HepG2 (cell line): ENCODE measurements around the gene PTCRA. TPM values are rescaled to one million over a fixed set of nuclear protein-coding genes. Genes with fewer than 3 reads are reported as not detected.
"Not testable (repeated sequence)": the region's sequence is repeated elsewhere in the genome, so short reads cannot be mapped to it uniquely, and the experiment has no call there.

Experiments used
- GABPA ChIP-seq, 2 experiments: IDR thresholded peaks; 2 replicates each; pipeline ENCODE4 v1.6.1; 2011 to 2016; ENCODE audit warnings: low read depth in 2 of 2, low read length in 1 of 2, missing biosample characterization in 1 of 2, missing genetic modification characterization in 1 of 2
- HMGXB4 ChIP-seq, 2 experiments: sonication (generic) in 1 of 2; formaldehyde crosslinking in 1 of 2; IDR thresholded peaks; 2 replicates each; pipeline versions ENCODE4 v1.4.0 to v1.6.1; 2018 to 2020; ENCODE audit warnings: missing genetic modification reagents in 2 of 2, borderline replicate concordance in 1 of 2, low read depth in 1 of 2, mild to moderate bottlenecking in 1 of 2, missing biosample characterization in 1 of 2
- MEF2D ChIP-seq: sonication (generic); formaldehyde crosslinking; IDR thresholded peaks from 2 replicates; pipeline ENCODE4 v1.5.1; 2020; ENCODE audit warnings: mild to moderate bottlenecking, missing genetic modification reagents
- PHF8 ChIP-seq: sonication (generic); formaldehyde crosslinking; IDR thresholded peaks from 2 replicates; pipeline ENCODE4 v1.5.0; 2020; ENCODE audit warnings: missing genetic modification reagents
- REPIN1 ChIP-seq: sonication (generic); formaldehyde crosslinking; IDR thresholded peaks from 2 replicates; pipeline ENCODE4 v1.8.0; 2022; ENCODE audit warnings: missing genetic modification reagents, low read depth, mild to moderate bottlenecking, borderline replicate concordance
- ZFX ChIP-seq: sonication (generic); formaldehyde crosslinking; IDR thresholded peaks from 2 replicates; pipeline ENCODE4 v1.4.0; 2020; ENCODE audit warnings: mild to moderate bottlenecking, low read depth, missing genetic modification reagents, moderate library complexity
- ZNF232 ChIP-seq: sonication (generic); formaldehyde crosslinking; IDR thresholded peaks from 2 replicates; pipeline ENCODE4 v1.4.0; 2020; ENCODE audit warnings: missing genetic modification reagents, borderline replicate concordance
- ZNF350 ChIP-seq: sonication (generic); formaldehyde crosslinking; IDR thresholded peaks from 2 replicates; pipeline ENCODE4 v1.4.0; 2020; ENCODE audit warnings: mild to moderate bottlenecking, low read depth, missing genetic modification reagents, borderline replicate concordance
- polyA plus RNA-seq, 8 experiments: library from polyadenylated mRNA; depleted of rRNA in 3 of 8; stranded (reverse) in 7 of 8; unstranded in 1 of 8; fragments of >200 nt; fragmentation: Illumina TruSeq in 4 of 8; extraction: Trizol in 4 of 8; gene quantifications; 2 replicates each; pipeline versions ENCODE4 v1.2.1 to v1.2.3, GENCODE V29; 2011 to 2016; ENCODE audit warnings: low read depth in 4 of 8, missing spikeins in 1 of 8, mixed read lengths in 1 of 8; ENCODE audit not compliant: insufficient read depth in 1 of 8
- total RNA-seq, 5 experiments: library from RNA; depleted of rRNA; stranded (reverse); fragments of >200 nt; fragmentation: Illumina TruSeq; extraction: Trizol; gene quantifications; 2 replicates each; pipeline ENCODE4 v1.2.3, GENCODE V29; 2016; ENCODE audit warnings: low read depth in 1 of 5
- TF ChIP-seq, protein P1 (sequence below): sonication (generic); formaldehyde crosslinking; IDR thresholded peaks from 2 replicates; pipeline ENCODE4 v1.4.0; 2020; ENCODE audit warnings: missing genetic modification reagents
- TF ChIP-seq, protein P2 (sequence below): sonication (generic); formaldehyde crosslinking; IDR thresholded peaks from 2 replicates; pipeline ENCODE4 v1.9.0; 2022; ENCODE audit warnings: missing genetic modification reagents, mild to moderate bottlenecking, borderline replicate concordance
- TF ChIP-seq, protein P3 (sequence below): sonication (generic); formaldehyde crosslinking; IDR thresholded peaks from 2 replicates; pipeline ENCODE4 v1.5.1; 2020; ENCODE audit warnings: mild to moderate bottlenecking, missing genetic modification reagents, moderate library complexity
- TF ChIP-seq, protein P4 (sequence below): IDR thresholded peaks from 2 replicates; pipeline ENCODE4 v1.6.1; 2016; ENCODE audit warnings: mild to moderate bottlenecking

The PTCRA gene
- total and polyA plus RNA-seq, 2 of the 13 experiments (the other 11 are each of a cell fraction or from before 2014, with no cell fraction given), result not detected

DNA sequence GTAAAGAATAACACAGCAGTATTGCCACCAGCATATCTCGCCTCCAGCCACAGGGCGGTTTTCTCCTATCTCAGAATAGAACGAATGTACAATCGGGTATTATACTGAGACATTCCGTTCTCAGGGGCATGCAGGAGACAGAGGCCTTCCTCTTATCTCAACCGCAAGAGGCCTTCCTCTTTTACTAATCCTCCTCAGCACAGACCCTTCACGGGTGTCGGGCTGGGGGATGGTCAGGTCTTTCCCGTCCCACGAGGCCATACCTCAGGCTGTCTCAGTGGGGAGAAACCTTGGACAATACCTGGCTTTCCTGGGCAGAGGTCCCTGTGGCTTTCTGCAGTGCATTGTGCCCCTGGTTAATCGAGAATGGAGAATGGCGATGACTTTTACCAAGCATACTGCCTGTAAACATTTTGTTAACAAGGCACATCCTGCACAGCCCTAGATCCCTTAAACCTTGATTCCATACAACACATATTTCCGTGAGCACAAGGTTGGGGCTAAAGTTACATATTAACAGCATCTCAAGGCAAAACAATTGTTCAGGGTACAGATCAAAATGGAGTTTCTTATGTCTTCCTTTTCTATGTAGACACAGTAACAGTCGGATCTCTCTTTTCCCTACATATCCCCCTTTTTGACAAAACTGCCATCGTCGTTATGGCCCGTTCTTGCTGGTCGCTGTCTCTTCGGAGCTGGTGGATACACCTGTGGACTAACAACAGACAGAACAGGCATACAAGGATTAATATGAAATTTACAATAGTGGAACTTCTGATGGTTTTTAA, 21.6 kb upstream of the PTCRA start (continued):
- not testable (repeated sequence) for TF ChIP-seq GABPA (IDR thresholded peaks at IDR 0.05; ENCODE audit: low read depth, low read length)
- TF ChIP-seq GABPA (CRISPR knock-in tag; IDR thresholded peaks at IDR 0.05; ENCODE audit: low read depth) (peak; percentile 24; the same call in 1 of the 2 replicates), ZNF232 (CRISPR knock-in tag) (0 out of 2 replicates have a peak, but pooled peaks have one; percentile 21), ZNF350 (CRISPR knock-in tag) (peak; percentile 50; the same call in 1 of the 2 replicates), MEF2D (CRISPR knock-in tag) (0 out of 2 replicates have a peak, but pooled peaks have one; percentile 56), HMGXB4 (CRISPR knock-in tag; IDR thresholded peaks at IDR 0.05; ENCODE audit: borderline replicate concordance in 1 of 2, low read depth in 1 of 2) (peak; percentile 37 to 41; a peak in 1 of 4 replicates), ZFX (CRISPR knock-in tag) (peak; percentile 81), PHF8 (CRISPR knock-in tag) (peak; percentile 43; the same call in 1 of the 2 replicates), REPIN1 (CRISPR knock-in tag) (peak; percentile 40; the same call in 1 of the 2 replicates)
- TF ChIP-seq, protein P1, sequence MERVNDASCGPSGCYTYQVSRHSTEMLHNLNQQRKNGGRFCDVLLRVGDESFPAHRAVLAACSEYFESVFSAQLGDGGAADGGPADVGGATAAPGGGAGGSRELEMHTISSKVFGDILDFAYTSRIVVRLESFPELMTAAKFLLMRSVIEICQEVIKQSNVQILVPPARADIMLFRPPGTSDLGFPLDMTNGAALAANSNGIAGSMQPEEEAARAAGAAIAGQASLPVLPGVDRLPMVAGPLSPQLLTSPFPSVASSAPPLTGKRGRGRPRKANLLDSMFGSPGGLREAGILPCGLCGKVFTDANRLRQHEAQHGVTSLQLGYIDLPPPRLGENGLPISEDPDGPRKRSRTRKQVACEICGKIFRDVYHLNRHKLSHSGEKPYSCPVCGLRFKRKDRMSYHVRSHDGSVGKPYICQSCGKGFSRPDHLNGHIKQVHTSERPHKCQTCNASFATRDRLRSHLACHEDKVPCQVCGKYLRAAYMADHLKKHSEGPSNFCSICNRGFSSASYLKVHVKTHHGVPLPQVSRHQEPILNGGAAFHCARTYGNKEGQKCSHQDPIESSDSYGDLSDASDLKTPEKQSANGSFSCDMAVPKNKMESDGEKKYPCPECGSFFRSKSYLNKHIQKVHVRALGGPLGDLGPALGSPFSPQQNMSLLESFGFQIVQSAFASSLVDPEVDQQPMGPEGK (CRISPR knock-in tag), result 0 out of 2 replicates have a peak, but pooled peaks have one; percentile 8
- TF ChIP-seq, protein P2, sequence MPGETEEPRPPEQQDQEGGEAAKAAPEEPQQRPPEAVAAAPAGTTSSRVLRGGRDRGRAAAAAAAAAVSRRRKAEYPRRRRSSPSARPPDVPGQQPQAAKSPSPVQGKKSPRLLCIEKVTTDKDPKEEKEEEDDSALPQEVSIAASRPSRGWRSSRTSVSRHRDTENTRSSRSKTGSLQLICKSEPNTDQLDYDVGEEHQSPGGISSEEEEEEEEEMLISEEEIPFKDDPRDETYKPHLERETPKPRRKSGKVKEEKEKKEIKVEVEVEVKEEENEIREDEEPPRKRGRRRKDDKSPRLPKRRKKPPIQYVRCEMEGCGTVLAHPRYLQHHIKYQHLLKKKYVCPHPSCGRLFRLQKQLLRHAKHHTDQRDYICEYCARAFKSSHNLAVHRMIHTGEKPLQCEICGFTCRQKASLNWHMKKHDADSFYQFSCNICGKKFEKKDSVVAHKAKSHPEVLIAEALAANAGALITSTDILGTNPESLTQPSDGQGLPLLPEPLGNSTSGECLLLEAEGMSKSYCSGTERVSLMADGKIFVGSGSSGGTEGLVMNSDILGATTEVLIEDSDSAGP, result peak; percentile 54; the same call in 1 of the 2 replicates
- TF ChIP-seq, protein P3, sequence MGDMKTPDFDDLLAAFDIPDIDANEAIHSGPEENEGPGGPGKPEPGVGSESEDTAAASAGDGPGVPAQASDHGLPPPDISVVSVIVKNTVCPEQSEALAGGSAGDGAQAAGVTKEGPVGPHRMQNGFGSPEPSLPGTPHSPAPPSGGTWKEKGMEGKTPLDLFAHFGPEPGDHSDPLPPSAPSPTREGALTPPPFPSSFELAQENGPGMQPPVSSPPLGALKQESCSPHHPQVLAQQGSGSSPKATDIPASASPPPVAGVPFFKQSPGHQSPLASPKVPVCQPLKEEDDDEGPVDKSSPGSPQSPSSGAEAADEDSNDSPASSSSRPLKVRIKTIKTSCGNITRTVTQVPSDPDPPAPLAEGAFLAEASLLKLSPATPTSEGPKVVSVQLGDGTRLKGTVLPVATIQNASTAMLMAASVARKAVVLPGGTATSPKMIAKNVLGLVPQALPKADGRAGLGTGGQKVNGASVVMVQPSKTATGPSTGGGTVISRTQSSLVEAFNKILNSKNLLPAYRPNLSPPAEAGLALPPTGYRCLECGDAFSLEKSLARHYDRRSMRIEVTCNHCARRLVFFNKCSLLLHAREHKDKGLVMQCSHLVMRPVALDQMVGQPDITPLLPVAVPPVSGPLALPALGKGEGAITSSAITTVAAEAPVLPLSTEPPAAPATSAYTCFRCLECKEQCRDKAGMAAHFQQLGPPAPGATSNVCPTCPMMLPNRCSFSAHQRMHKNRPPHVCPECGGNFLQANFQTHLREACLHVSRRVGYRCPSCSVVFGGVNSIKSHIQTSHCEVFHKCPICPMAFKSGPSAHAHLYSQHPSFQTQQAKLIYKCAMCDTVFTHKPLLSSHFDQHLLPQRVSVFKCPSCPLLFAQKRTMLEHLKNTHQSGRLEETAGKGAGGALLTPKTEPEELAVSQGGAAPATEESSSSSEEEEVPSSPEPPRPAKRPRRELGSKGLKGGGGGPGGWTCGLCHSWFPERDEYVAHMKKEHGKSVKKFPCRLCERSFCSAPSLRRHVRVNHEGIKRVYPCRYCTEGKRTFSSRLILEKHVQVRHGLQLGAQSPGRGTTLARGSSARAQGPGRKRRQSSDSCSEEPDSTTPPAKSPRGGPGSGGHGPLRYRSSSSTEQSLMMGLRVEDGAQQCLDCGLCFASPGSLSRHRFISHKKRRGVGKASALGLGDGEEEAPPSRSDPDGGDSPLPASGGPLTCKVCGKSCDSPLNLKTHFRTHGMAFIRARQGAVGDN, result peak; percentile 59
- TF ChIP-seq, protein P4, sequence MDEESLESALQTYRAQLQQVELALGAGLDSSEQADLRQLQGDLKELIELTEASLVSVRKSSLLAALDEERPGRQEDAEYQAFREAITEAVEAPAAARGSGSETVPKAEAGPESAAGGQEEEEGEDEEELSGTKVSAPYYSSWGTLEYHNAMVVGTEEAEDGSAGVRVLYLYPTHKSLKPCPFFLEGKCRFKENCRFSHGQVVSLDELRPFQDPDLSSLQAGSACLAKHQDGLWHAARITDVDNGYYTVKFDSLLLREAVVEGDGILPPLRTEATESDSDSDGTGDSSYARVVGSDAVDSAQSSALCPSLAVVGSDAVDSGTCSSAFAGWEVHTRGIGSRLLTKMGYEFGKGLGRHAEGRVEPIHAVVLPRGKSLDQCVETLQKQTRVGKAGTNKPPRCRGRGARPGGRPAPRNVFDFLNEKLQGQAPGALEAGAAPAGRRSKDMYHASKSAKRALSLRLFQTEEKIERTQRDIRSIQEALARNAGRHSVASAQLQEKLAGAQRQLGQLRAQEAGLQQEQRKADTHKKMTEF (CRISPR knock-in tag), result peak; percentile 19
